Esophagus squamous epithelium (tissue), 5 donors: ENCODE data around the gene GALNT17. TPM values are rescaled to one million over a fixed set of nuclear protein-coding genes. Genes with fewer than 3 reads are reported as not detected.

Experiments
- DNase-seq: peaks from one replicate; lab custom pipeline; 2025; lab: John Stamatoyannopoulos, UW
- H3K27ac ChIP-seq, 4 donors: fragments of 200-600 bp; sonication (generic); one replicate each; pipeline ENCODE4 v1.5.1; 2016 to 2019; ENCODE audit warnings: mild to moderate bottlenecking in 1 of 4
- H3K27me3 ChIP-seq, 4 donors: fragments of 200-600 bp; sonication (generic); 1 replicate in 3 of 4; 2 replicates in 1 of 4; pipeline versions ENCODE4 v1.5.1 to v1.6.0; 2017 to 2021; ENCODE audit warnings: antibody characterized with exemption in 1 of 4
- H3K36me3 ChIP-seq, 3 donors: fragments of 200-600 bp; sonication (generic); one replicate each; pipeline ENCODE4 v1.5.1; 2016 to 2019
- H3K4me1 ChIP-seq, 3 donors: fragments of 200-600 bp; sonication (generic); one replicate each; pipeline ENCODE4 v1.5.1; 2017 to 2019
- H3K4me3 ChIP-seq, 4 donors: fragments of 200-600 bp; sonication (generic); 1 replicate in 3 of 4; 2 replicates in 1 of 4; pipeline ENCODE4 v1.5.1; 2016 to 2019; ENCODE audit warnings: mild to moderate bottlenecking in 2 of 4, moderate library complexity in 1 of 4
- H3K9me3 ChIP-seq, 3 donors: fragments of 200-600 bp; sonication (generic); one replicate each; pipeline ENCODE4 v1.5.1; 2016 to 2019
- CTCF ChIP-seq, 6 experiments: fragments of 450-650 bp in 4 of 6; fragments of 200-600 bp in 2 of 6; sonication (generic) in 2 of 6; IDR thresholded peaks; one replicate each; pipeline ENCODE4 v1.5.1; 2016 to 2019; ENCODE audit warnings: antibody characterized with exemption in 6 of 6, mild to moderate bottlenecking in 4 of 6, moderate library complexity in 4 of 6
- POLR2A ChIP-seq, 4 donors: fragments of 450-650 bp; IDR thresholded peaks; one replicate each; pipeline ENCODE4 v1.6.1; 2017; ENCODE audit warnings: antibody characterized with exemption in 4 of 4, mild to moderate bottlenecking in 4 of 4, moderate library complexity in 3 of 4
- WGBS, 2 donors: methylation state at CpG; one replicate each; pipeline ENCODE4 v1.1.5; 2018; 5-methylcytosine and 5-hydroxymethylcytosine counted together
- intact Hi-C: fragments of 100-400 bp; cut with DNase I; formaldehyde crosslinking; loops from one replicate; pipeline ENCODE4 v1.15.0; 2022
- total RNA-seq, 4 donors: library from RNA; depleted of rRNA; stranded (reverse); fragments of >200 nt; gene quantifications; one replicate each; pipeline ENCODE4 v1.1.0, GENCODE V29; 2016
- donor health status: DM: yes; HTN: yes; CAD: no.

The GALNT17 gene
- total RNA-seq, 4 donors from 2014 or later: 1.6 to 22.1 (median 2.5) TPM

DNA sequence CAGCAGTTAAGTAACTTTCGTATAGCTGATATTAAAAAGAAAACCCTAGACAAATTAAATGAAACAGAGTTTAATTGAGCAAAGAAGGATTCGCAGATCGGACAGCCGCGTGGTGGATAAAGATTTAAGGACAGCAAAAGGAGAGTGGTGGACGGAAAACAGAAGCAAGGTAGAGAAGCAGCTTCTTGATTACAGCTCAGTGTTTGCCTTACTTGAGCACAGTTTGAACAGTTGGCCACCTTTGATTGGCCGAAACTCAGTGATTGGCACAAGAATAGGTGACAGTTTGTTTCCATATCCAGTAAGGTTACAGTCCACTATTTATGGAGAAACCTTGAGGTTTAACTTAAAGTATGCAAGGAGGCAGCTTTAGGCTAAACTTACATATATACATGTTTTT lies 231.7 kb downstream of the GALNT17 start:
- Histone ChIP-seq H3K27ac (no peak overlapping the region), H3K27me3 (no peaks in the 10 kb centered on the region), H3K9me3 (peaks cover 0 to 4% (median 0%) of the 10 kb centered on the region in 3 donors), H3K4me3 (no peak overlapping the region), H3K4me1 (no peaks in the 10 kb centered on the region), H3K36me3 (no peaks in the 10 kb centered on the region)
- TF ChIP-seq POLR2A (IDR thresholded peaks at IDR 0.05) (no peak), CTCF (IDR thresholded peaks at IDR 0.05) (no peak)
- WGBS, 2 donors: 87 to 91% methylated on average over 7 of the region's 7 CpGs
- no peak for DNase-seq
- intact Hi-C loops: no loop called here

DNA sequence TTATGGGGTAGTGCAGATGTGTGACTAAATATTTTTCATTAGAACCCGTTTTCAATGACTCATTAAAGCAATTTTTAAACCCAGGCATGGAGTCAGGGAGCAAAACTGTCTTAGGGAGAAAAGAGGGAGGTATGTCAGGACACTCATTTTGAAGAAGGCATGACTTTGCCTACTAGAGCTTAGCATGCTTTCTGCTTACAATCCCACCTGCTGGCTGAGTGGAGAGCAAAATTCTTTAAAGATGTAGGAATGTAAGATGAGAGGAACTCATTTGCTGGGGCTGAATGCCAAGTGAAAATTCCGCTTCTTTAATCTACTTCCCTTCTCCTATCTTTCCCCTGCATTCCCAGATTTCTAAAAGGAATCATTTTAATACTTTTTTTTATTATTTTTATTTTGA lies 232.6 kb downstream of the GALNT17 start:
- TF ChIP-seq CTCF (IDR thresholded peaks at IDR 0.05) (no peak), POLR2A (IDR thresholded peaks at IDR 0.05) (no peak)
- intact Hi-C loops: no loop called here
- Histone ChIP-seq H3K4me3 (no peak overlapping the region), H3K27me3 (no peaks in the 10 kb centered on the region), H3K9me3 (no peaks in the 10 kb centered on the region), H3K27ac (no peak overlapping the region), H3K36me3 (no peaks in the 10 kb centered on the region), H3K4me1 (no peaks in the 10 kb centered on the region)
- DNase-seq: no peak
- WGBS, 2 donors: 35 to 39% methylated on average over 2 of the region's 2 CpGs

GRCh38 chr7:71372991-71373390 lies 241.0 kb downstream of the GALNT17 start:
- 78 to 89% methylated on average over 5 of the region's 5 CpGs for WGBS, 2 donors
- no peaks in the 10 kb centered on the region for H3K4me1 ChIP-seq
- no peak overlapping the region for H3K27ac ChIP-seq
- no peak for TF ChIP-seq CTCF (IDR thresholded peaks at IDR 0.05)
- TF ChIP-seq POLR2A (IDR thresholded peaks at IDR 0.05): no peak
- no peak overlapping the region for H3K4me3 ChIP-seq
- no peaks in the 10 kb centered on the region for H3K36me3 ChIP-seq
- intact Hi-C loops: no loop called here
- H3K9me3 ChIP-seq: peaks cover 0 to 20% (median 0%) of the 10 kb centered on the region in 3 donors
- DNase-seq: no peak
- H3K27me3 ChIP-seq: no peaks in the 10 kb centered on the region

GRCh38 chr7:71377062-71377461 lies 245.1 kb downstream of the GALNT17 start:
- Histone ChIP-seq H3K27ac (no peak overlapping the region), H3K27me3 (no peaks in the 10 kb centered on the region), H3K4me1 (no peaks in the 10 kb centered on the region), H3K4me3 (no peak overlapping the region), H3K36me3 (no peaks in the 10 kb centered on the region), H3K9me3 (peaks cover 0 to 44% (median 0%) of the 10 kb centered on the region in 3 donors)
- DNase-seq: no peak
- no peak for TF ChIP-seq CTCF (IDR thresholded peaks at IDR 0.05)
- WGBS, 2 donors: 20 to 49% methylated on average over 1 to 3 of the region's 3 CpGs
- intact Hi-C loops: no loop called here

DNA sequence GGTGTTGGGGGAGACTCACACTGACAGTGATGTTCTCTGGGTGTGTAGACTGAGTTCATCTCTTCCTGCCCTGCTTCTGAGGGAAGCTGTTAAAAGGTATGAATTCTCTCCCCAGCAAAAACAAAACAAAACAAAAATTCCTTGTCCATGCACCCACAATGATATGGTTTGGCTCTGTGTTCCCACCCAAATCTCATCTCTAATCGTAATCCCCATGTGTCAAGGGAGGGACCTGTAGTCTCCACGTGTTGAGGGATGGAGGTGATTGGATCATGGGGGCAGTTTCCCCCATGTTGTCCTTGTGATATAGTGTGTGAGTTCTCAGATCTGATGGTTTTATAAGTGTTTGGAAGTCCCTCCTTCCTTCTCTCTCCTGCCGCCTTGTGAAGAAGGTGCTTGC lies 245.5 kb downstream of the GALNT17 start:
- no peaks in the 10 kb centered on the region for H3K27me3 ChIP-seq
- intact Hi-C loops: no loop called here
- TF ChIP-seq CTCF (IDR thresholded peaks at IDR 0.05) (no peak), POLR2A (IDR thresholded peaks at IDR 0.05) (no peak)
- no peak for DNase-seq
- H3K4me3 ChIP-seq: no peak overlapping the region
- H3K36me3 ChIP-seq: no peaks in the 10 kb centered on the region
- H3K27ac ChIP-seq: no peak overlapping the region
- WGBS, 2 donors: 72 to 80% methylated on average over 3 of the region's 3 CpGs
- peaks cover 0 to 45% (median 0%) of the 10 kb centered on the region in 3 donors for H3K9me3 ChIP-seq
- H3K4me1 ChIP-seq: no peaks in the 10 kb centered on the region
